Liver (tissue), 9 donors: ENCODE measurements around the gene SCPEP1. TPM values are rescaled to one million over a fixed set of nuclear protein-coding genes. Genes with fewer than 3 reads are reported as not detected.

ENCODE experiments used
- DNase-seq: peaks from one replicate; pipeline ENCODE4 v3.0.0-alpha.2; 2017; ENCODE audit warnings: low spot score
- H3K27ac ChIP-seq, 2 donors: one replicate each; pipeline ENCODE4 v1.7.0; 2013; ENCODE audit warnings: inconsistent platforms in 2 of 2, low read length in 2 of 2, control low read depth in 1 of 2, low read depth in 1 of 2, mild to moderate bottlenecking in 1 of 2
- H3K27me3 ChIP-seq, 4 donors: one replicate each; pipeline versions ENCODE4 v1.6.1 to v1.7.0; 2013; ENCODE audit warnings: low read length in 3 of 4, inconsistent platforms in 1 of 4, mild to moderate bottlenecking in 1 of 4, moderate library complexity in 1 of 4; ENCODE audit not compliant: control insufficient read depth in 4 of 4, insufficient read depth in 4 of 4
- H3K36me3 ChIP-seq, 4 donors: one replicate each; pipeline versions ENCODE4 v1.6.1 to v1.7.0; 2013; ENCODE audit warnings: low read length in 3 of 4, mild to moderate bottlenecking in 3 of 4, low read depth in 1 of 4, moderate library complexity in 1 of 4; ENCODE audit not compliant: control insufficient read depth in 4 of 4, insufficient read depth in 3 of 4
- H3K4me1 ChIP-seq, 4 donors: one replicate each; pipeline versions ENCODE4 v1.6.1 to v1.7.0; 2013; ENCODE audit warnings: low read length in 3 of 4, mild to moderate bottlenecking in 3 of 4, moderate library complexity in 1 of 4; ENCODE audit not compliant: control insufficient read depth in 4 of 4, insufficient read depth in 4 of 4
- H3K4me3 ChIP-seq, 3 donors: one replicate each; pipeline versions ENCODE4 v1.6.1 to v1.7.0; 2013; ENCODE audit warnings: low read length in 3 of 3, control low read depth in 1 of 3, low read depth in 1 of 3, mild to moderate bottlenecking in 1 of 3
- H3K9ac ChIP-seq, 2 donors: one replicate each; pipeline ENCODE4 v1.7.0; 2013; ENCODE audit warnings: low read length in 2 of 2, mild to moderate bottlenecking in 2 of 2, moderate library complexity in 2 of 2, control low read depth in 1 of 2, low read depth in 1 of 2
- H3K9me3 ChIP-seq, 4 donors: one replicate each; pipeline versions ENCODE4 v1.6.1 to v1.7.0; 2013; ENCODE audit warnings: low read length in 3 of 4; ENCODE audit not compliant: control insufficient read depth in 4 of 4
- FOXA1 ChIP-seq: IDR thresholded peaks from 2 replicates; pipeline ENCODE4 v1.6.1; 2016; ENCODE audit warnings: antibody characterized with exemption
- FOXA2 ChIP-seq: IDR thresholded peaks from 2 replicates; pipeline ENCODE4 v1.6.1; 2016; ENCODE audit warnings: antibody characterized with exemption
- GABPA ChIP-seq, 2 donors: IDR thresholded peaks in 1 of 2; conservative IDR thresholded peaks in 1 of 2; 2 replicates each; pipeline ENCODE4 v1.6.1; 2016; ENCODE audit warnings: antibody characterized with exemption in 2 of 2, mild to moderate bottlenecking in 1 of 2, moderate library complexity in 1 of 2
- HNF4A ChIP-seq, 2 donors: conservative IDR thresholded peaks; 2 replicates each; pipeline ENCODE4 v1.6.1; 2016; ENCODE audit warnings: antibody characterized with exemption in 2 of 2, mild to moderate bottlenecking in 2 of 2
- HNF4G ChIP-seq: IDR thresholded peaks from 2 replicates; pipeline ENCODE4 v1.6.1; 2016; ENCODE audit warnings: antibody characterized with exemption
- JUND ChIP-seq, 2 donors: IDR thresholded peaks; 2 replicates each; pipeline ENCODE4 v1.6.1; 2016; ENCODE audit warnings: antibody characterized with exemption in 2 of 2
- NR2F2 ChIP-seq: IDR thresholded peaks from 2 replicates; pipeline ENCODE4 v1.6.1; 2016; ENCODE audit warnings: antibody characterized with exemption
- RAD21 ChIP-seq, 2 donors: IDR thresholded peaks; 2 replicates each; pipeline ENCODE4 v1.6.1; 2016; ENCODE audit warnings: antibody characterized with exemption in 2 of 2, mild to moderate bottlenecking in 2 of 2
- RXRA ChIP-seq, 2 donors: IDR thresholded peaks; 2 replicates each; pipeline ENCODE4 v1.6.1; 2017 to 2018; ENCODE audit warnings: antibody characterized with exemption in 2 of 2, mild to moderate bottlenecking in 1 of 2
- SP1 ChIP-seq: IDR thresholded peaks from 2 replicates; pipeline ENCODE4 v1.6.1; 2018; ENCODE audit warnings: antibody characterized with exemption, mild to moderate bottlenecking
- TAF1 ChIP-seq: conservative IDR thresholded peaks from 2 replicates; pipeline ENCODE4 v1.6.1; 2016; ENCODE audit warnings: antibody characterized with exemption, mild to moderate bottlenecking
- YY1 ChIP-seq: IDR thresholded peaks from 2 replicates; pipeline ENCODE4 v1.6.1; 2016; ENCODE audit warnings: antibody characterized with exemption, mild to moderate bottlenecking
- WGBS: extraction: QIAGEN DNeasy Blood & Tissue Kit; methylation state at CpG from one replicate; pipeline ENCODE4 v1.1.7; 2013; 5-methylcytosine and 5-hydroxymethylcytosine counted together
- polyA plus RNA-seq, 2 donors: library from polyadenylated mRNA; stranded (reverse) in 1 of 2; unstranded in 1 of 2; fragments of 200-250 nt in 1 of 2; fragments of >200 nt in 1 of 2; fragmentation: Nextera tagmentation in 1 of 2; extraction: Ambion mirVana in 1 of 2; gene quantifications; one replicate each; pipeline versions ENCODE4 v1.2.1 to v1.2.3, GENCODE V29; 2013 to 2015
- total RNA-seq, 2 donors: library from RNA; depleted of rRNA; stranded (reverse); fragments of >200 nt; gene quantifications; one replicate each; pipeline ENCODE4 v1.2.3, GENCODE V29; 2014
- TF ChIP-seq, protein P1 (sequence below): fragments of 150-350 bp; IDR thresholded peaks from 2 replicates; pipeline ENCODE4 v1.5.1; 2017; ENCODE audit warnings: improper control_type of control experiment, low read depth, low read length; ENCODE audit not compliant: missing input control
- TF ChIP-seq, protein P2 (sequence below): IDR thresholded peaks from 2 replicates; pipeline ENCODE4 v1.6.1; 2016; ENCODE audit warnings: antibody characterized with exemption
- TF ChIP-seq, protein P3 (sequence below): IDR thresholded peaks from 2 replicates; pipeline ENCODE4 v1.6.1; 2016; ENCODE audit warnings: antibody characterized with exemption, mild to moderate bottlenecking
- TF ChIP-seq, protein P4 (sequence below): IDR thresholded peaks from 2 replicates; pipeline ENCODE4 v1.6.1; 2016; ENCODE audit warnings: antibody characterized with exemption
- TF ChIP-seq, protein P5 (sequence below): IDR thresholded peaks from 2 replicates; pipeline ENCODE4 v1.6.1; 2016; ENCODE audit warnings: antibody characterized with exemption
- donor health status: healthy.
- donor health status: healthy.
- donor health status: healthy.
- donor health status: healthy.
- donor health status: healthy.

The SCPEP1 gene
- total and polyA plus RNA-seq, 4 donors = 15.7 to 29.3 (median 28.2) TPM

DNA sequence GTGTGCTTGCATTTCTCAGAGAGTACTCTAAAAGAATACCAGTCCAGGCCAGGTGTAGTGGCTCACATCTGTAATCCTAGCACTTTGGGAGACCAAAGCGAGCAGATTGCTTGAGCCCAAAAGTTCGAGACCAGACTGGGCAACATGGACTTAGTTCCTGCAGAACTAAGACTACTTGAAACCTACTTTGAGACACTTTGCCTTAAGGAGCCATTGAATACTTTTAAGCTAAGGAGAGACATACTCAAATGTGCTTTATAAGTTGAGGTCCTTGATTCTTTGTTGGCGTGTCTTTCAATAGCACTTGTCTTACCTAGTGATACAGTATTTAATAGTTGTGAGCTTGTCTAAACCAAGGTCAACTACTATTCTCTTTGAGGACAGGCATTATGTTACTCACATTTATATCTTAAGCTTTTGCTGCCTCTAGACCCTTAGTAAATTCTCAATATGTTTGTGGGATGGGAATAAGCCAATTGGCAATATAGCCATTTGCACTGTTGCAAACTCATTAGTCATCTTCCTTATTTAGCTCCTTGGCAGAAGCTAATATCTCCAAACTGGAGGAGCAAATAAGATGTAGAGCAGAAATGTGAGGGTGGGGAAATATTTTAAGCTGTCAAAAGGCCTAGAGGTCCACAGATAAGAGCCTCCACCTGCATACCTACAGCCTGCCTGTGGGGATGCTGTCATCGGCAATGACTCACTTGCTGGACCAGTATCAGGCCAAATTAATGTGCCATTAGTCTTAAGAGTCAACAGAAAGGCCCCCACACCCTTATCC is 16.3 kb downstream of the SCPEP1 start:
- no peaks in the 10 kb centered on the region for H3K27me3 ChIP-seq
- no peaks in the 10 kb centered on the region for H3K4me1 ChIP-seq
- peaks cover 0 to 36% (median 14%) of the 10 kb centered on the region in 4 donors for H3K36me3 ChIP-seq
- TF ChIP-seq SP1 = no peak
- no peak for TF ChIP-seq HNF4A (conservative IDR thresholded peaks at IDR 0.05)
- TF ChIP-seq RAD21 (IDR thresholded peaks at IDR 0.05) = no peak
- TF ChIP-seq FOXA2 = no peak
- TF ChIP-seq TAF1 = no peak
- no peak for TF ChIP-seq NR2F2
- TF ChIP-seq GABPA (IDR thresholded peaks at IDR 0.05 in 1 of 2, conservative IDR thresholded peaks at IDR 0.05 in 1 of 2) = no peak
- TF ChIP-seq, protein P1, sequence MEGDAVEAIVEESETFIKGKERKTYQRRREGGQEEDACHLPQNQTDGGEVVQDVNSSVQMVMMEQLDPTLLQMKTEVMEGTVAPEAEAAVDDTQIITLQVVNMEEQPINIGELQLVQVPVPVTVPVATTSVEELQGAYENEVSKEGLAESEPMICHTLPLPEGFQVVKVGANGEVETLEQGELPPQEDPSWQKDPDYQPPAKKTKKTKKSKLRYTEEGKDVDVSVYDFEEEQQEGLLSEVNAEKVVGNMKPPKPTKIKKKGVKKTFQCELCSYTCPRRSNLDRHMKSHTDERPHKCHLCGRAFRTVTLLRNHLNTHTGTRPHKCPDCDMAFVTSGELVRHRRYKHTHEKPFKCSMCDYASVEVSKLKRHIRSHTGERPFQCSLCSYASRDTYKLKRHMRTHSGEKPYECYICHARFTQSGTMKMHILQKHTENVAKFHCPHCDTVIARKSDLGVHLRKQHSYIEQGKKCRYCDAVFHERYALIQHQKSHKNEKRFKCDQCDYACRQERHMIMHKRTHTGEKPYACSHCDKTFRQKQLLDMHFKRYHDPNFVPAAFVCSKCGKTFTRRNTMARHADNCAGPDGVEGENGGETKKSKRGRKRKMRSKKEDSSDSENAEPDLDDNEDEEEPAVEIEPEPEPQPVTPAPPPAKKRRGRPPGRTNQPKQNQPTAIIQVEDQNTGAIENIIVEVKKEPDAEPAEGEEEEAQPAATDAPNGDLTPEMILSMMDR = no peak
- no peak for TF ChIP-seq YY1
- no peak for TF ChIP-seq HNF4G
- TF ChIP-seq, protein P2, sequence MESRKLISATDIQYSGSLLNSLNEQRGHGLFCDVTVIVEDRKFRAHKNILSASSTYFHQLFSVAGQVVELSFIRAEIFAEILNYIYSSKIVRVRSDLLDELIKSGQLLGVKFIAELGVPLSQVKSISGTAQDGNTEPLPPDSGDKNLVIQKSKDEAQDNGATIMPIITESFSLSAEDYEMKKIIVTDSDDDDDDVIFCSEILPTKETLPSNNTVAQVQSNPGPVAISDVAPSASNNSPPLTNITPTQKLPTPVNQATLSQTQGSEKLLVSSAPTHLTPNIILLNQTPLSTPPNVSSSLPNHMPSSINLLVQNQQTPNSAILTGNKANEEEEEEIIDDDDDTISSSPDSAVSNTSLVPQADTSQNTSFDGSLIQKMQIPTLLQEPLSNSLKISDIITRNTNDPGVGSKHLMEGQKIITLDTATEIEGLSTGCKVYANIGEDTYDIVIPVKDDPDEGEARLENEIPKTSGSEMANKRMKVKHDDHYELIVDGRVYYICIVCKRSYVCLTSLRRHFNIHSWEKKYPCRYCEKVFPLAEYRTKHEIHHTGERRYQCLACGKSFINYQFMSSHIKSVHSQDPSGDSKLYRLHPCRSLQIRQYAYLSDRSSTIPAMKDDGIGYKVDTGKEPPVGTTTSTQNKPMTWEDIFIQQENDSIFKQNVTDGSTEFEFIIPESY = no peak
- TF ChIP-seq JUND (IDR thresholded peaks at IDR 0.05) = no peak
- TF ChIP-seq RXRA (IDR thresholded peaks at IDR 0.05) = no peak
- TF ChIP-seq, protein P3, sequence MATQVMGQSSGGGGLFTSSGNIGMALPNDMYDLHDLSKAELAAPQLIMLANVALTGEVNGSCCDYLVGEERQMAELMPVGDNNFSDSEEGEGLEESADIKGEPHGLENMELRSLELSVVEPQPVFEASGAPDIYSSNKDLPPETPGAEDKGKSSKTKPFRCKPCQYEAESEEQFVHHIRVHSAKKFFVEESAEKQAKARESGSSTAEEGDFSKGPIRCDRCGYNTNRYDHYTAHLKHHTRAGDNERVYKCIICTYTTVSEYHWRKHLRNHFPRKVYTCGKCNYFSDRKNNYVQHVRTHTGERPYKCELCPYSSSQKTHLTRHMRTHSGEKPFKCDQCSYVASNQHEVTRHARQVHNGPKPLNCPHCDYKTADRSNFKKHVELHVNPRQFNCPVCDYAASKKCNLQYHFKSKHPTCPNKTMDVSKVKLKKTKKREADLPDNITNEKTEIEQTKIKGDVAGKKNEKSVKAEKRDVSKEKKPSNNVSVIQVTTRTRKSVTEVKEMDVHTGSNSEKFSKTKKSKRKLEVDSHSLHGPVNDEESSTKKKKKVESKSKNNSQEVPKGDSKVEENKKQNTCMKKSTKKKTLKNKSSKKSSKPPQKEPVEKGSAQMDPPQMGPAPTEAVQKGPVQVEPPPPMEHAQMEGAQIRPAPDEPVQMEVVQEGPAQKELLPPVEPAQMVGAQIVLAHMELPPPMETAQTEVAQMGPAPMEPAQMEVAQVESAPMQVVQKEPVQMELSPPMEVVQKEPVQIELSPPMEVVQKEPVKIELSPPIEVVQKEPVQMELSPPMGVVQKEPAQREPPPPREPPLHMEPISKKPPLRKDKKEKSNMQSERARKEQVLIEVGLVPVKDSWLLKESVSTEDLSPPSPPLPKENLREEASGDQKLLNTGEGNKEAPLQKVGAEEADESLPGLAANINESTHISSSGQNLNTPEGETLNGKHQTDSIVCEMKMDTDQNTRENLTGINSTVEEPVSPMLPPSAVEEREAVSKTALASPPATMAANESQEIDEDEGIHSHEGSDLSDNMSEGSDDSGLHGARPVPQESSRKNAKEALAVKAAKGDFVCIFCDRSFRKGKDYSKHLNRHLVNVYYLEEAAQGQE = no peak
- H3K9me3 ChIP-seq = no peaks in the 10 kb centered on the region
- H3K4me3 ChIP-seq = no peak overlapping the region
- H3K9ac ChIP-seq = no peak overlapping the region
- 96% methylated on average over 4 of the region's 4 CpGs for WGBS
- H3K27ac ChIP-seq = no peak overlapping the region
- no peak for DNase-seq

DNA sequence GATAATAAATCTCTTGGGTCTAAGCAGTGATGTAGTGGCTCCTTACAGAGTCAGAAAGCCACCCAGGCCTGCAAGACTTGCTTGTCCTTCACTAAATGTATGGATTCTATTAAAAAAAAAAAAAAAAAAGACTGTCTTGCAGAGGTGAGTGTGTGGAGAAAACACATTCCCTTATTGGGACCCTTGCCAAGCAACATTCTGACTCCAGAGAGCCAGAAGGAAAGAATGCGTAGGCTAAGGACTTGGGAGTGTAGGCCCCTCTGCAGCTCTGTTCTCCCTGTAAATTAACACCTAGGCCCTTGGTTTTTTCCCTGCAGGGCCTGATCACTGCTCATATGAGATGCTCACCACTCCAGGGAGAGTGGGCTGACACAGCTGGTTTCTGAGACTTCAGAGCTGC is 17.8 kb downstream of the SCPEP1 start:
- peaks cover 0 to 36% (median 14%) of the 10 kb centered on the region in 4 donors for H3K36me3 ChIP-seq
- H3K4me1 ChIP-seq = no peaks in the 10 kb centered on the region
- no peak overlapping the region for H3K9ac ChIP-seq
- 96% methylated on average over 1 of the region's 1 CpG for WGBS
- H3K4me3 ChIP-seq = no peak overlapping the region
- no peak for DNase-seq
- H3K27me3 ChIP-seq = no peaks in the 10 kb centered on the region
- H3K9me3 ChIP-seq = no peaks in the 10 kb centered on the region
- H3K27ac ChIP-seq = no peak overlapping the region
- no peak for TF ChIP-seq RXRA (IDR thresholded peaks at IDR 0.05)
- TF ChIP-seq TAF1 = no peak
- no peak for TF ChIP-seq JUND (IDR thresholded peaks at IDR 0.05)
- no peak for TF ChIP-seq SP1
- TF ChIP-seq, protein P4, sequence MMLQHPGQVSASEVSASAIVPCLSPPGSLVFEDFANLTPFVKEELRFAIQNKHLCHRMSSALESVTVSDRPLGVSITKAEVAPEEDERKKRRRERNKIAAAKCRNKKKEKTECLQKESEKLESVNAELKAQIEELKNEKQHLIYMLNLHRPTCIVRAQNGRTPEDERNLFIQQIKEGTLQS = no peak
- TF ChIP-seq, protein P5, sequence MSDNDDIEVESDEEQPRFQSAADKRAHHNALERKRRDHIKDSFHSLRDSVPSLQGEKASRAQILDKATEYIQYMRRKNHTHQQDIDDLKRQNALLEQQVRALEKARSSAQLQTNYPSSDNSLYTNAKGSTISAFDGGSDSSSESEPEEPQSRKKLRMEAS = no peak
- TF ChIP-seq NR2F2 = no peak
- TF ChIP-seq YY1 = no peak
- TF ChIP-seq FOXA1 = no peak
- no peak for TF ChIP-seq GABPA (IDR thresholded peaks at IDR 0.05 in 1 of 2, conservative IDR thresholded peaks at IDR 0.05 in 1 of 2)
- TF ChIP-seq HNF4A (conservative IDR thresholded peaks at IDR 0.05) = no peak
- TF ChIP-seq, protein P2 = no peak
- TF ChIP-seq RAD21 (IDR thresholded peaks at IDR 0.05) = no peak
